ENCODE results near the gene CHSY1. TPM values are rescaled to one million over a fixed set of nuclear protein-coding genes. Genes with fewer than 3 reads are reported as not detected.

CHSY1 gene
- total RNA-seq, 1 donor from 2014 or later: 46.7 TPM

DNA sequence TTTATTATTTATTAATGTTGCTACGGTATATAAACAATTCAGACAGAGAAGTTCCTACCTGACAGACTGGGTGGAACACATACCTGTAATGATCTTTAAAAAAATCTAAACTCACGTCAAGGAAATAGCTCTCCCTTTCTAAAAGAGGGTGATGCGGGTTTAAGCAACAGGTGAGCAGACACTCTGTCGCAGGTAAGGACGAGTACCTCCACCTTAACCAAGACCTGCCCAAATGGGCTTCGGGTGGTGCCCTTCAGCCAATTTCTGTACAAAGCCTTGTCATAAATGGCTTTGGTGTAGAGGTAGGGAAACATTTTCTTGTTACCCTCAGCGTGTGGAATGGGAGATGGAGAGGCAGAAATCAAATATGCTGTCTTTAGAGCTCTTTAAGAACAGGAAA lies 67.0 kb downstream of the CHSY1 start:
- H3K4me1 Mint-ChIP-seq: peaks cover 19% of the 10 kb centered on the region

DNA sequence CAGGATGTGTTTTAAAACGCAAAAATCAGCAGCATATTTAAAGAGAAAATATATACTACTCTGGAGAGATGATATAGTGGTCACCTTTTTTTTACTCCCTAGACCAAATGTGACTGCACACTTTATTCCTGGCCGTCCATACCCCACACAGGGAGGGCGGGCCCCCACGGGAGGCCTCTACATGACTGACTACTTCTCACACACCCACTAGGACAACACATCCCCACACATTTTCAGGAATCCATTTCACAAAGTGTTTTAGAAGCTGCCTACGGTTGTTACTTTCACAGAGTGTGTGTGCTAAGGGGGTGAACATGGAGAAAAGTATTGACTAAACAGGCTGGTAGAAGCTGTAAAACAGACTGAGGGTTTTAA lies 67.9 kb downstream of the CHSY1 start:
- Mint-ChIP-seq H3K4me1 (peaks cover 11% of the 10 kb centered on the region), H3K27me3 (ENCODE audit: low read depth) (no peaks in the 10 kb centered on the region), H3K36me3 (ENCODE audit: low read depth) (peaks cover 7% of the 10 kb centered on the region), H3K4me3 (no peak overlapping the region), H3K9me3 (no peaks in the 10 kb centered on the region), H3K27ac (ENCODE audit: unreplicated experiment) (no peak overlapping the region)
- no peak for DNase-seq (ENCODE audit: low read depth, low spot score)
- TF ChIP-seq, protein P1, sequence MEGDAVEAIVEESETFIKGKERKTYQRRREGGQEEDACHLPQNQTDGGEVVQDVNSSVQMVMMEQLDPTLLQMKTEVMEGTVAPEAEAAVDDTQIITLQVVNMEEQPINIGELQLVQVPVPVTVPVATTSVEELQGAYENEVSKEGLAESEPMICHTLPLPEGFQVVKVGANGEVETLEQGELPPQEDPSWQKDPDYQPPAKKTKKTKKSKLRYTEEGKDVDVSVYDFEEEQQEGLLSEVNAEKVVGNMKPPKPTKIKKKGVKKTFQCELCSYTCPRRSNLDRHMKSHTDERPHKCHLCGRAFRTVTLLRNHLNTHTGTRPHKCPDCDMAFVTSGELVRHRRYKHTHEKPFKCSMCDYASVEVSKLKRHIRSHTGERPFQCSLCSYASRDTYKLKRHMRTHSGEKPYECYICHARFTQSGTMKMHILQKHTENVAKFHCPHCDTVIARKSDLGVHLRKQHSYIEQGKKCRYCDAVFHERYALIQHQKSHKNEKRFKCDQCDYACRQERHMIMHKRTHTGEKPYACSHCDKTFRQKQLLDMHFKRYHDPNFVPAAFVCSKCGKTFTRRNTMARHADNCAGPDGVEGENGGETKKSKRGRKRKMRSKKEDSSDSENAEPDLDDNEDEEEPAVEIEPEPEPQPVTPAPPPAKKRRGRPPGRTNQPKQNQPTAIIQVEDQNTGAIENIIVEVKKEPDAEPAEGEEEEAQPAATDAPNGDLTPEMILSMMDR (conservative IDR thresholded peaks at IDR 0.05): no peak

More for the DNA sequence above, 67.0 kb downstream of the CHSY1 start:
- Mint-ChIP-seq H3K27ac (ENCODE audit: unreplicated experiment) (no peak overlapping the region), H3K27me3 (ENCODE audit: low read depth) (no peaks in the 10 kb centered on the region), H3K36me3 (ENCODE audit: low read depth) (peaks cover 5% of the 10 kb centered on the region), H3K9me3 (no peaks in the 10 kb centered on the region), H3K4me3 (no peak overlapping the region)
- no peak for DNase-seq (ENCODE audit: low read depth, low spot score)
- TF ChIP-seq, protein P1 (conservative IDR thresholded peaks at IDR 0.05): no peak

DNA sequence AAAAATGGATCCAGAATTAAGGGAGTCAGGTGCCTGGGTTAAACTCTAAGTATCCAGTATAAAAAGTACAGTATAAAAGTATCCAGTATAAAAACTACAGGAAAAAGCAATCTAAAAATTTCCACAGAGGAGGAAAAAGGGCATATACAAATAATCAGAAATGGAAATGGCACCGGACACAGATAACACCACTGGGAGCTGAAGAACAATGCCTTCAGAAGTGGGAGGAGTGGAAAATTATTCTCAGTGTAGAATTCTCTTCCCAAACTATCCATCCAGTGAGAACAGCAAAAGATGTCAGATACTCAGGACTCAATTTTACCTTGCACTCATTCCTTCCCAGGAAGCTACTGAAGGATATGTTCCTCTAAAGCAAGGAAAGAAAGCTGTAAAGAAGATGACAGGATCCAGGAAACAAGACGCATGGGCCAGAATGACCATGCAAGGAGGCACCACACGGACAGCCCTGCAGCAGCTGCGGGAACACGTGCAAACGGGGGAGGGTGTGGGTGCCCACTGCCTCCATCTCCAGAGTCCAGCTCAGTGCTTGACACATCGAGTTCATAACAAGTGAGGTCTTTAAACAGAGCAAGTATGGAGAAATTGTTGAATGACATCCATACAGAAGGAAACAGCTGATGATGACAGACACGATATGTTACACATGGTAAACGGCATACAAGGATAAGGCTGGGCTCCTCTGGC lies 68.5 kb downstream of the CHSY1 start:
- TF ChIP-seq, protein P1 (conservative IDR thresholded peaks at IDR 0.05): no peak
- Mint-ChIP-seq H3K9me3 (no peaks in the 10 kb centered on the region), H3K27ac (ENCODE audit: unreplicated experiment) (no peak overlapping the region), H3K36me3 (ENCODE audit: low read depth) (peaks cover 13% of the 10 kb centered on the region), H3K4me3 (peak overlapping the region; percentile 2), H3K27me3 (ENCODE audit: low read depth) (no peaks in the 10 kb centered on the region), H3K4me1 (peaks cover 13% of the 10 kb centered on the region)
- no peak for DNase-seq (ENCODE audit: low read depth, low spot score)

DNA sequence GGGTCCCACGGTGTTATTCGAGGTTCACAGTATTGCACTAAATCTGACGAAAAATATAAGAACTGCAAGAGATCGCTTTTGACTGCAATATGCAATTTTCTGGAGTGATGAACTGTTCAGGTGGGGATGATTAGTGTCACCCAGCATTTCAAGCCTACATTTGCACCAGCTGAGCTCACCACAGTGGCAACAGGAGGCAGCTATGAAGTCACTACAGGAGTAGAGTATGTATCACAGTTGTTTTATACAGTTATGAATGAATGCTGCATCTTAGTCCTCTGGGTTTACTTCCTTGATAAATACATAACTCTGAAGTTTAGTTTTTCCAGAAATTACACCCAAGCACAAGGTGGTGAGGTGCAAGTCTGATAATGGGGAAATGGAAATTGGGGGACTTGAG lies 69.6 kb downstream of the CHSY1 start:
- Mint-ChIP-seq H3K9me3 (no peaks in the 10 kb centered on the region), H3K4me3 (no peak overlapping the region), H3K36me3 (ENCODE audit: low read depth) (peaks cover 24% of the 10 kb centered on the region), H3K27ac (ENCODE audit: unreplicated experiment) (no peak overlapping the region), H3K27me3 (ENCODE audit: low read depth) (no peaks in the 10 kb centered on the region), H3K4me1 (peaks cover 14% of the 10 kb centered on the region)
- TF ChIP-seq, protein P1 (conservative IDR thresholded peaks at IDR 0.05): no peak
- DNase-seq (ENCODE audit: low read depth, low spot score): no peak

DNA sequence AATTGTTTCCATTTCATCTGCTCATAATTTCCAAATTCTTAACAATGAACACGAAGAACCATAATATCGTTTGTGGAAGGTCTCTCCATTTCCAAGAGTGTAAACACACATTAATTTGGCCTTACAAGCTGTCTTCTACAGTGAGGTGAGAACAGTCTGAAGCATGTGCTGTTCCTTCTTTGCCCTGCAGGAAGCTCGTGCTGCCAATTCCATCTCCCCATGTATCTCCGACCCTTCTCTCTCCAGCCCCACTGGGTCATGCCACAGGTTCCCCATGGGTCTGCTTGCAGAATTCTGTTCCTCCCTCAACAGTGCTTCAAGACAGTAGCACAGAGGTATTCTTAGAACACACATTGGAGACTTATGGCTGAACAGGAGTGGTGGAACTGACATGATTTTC lies 70.5 kb downstream of the CHSY1 start:
- Mint-ChIP-seq H3K27me3 (ENCODE audit: low read depth) (no peaks in the 10 kb centered on the region), H3K27ac (ENCODE audit: unreplicated experiment) (no peak overlapping the region), H3K4me3 (no peak overlapping the region), H3K4me1 (peaks cover 14% of the 10 kb centered on the region), H3K9me3 (no peaks in the 10 kb centered on the region), H3K36me3 (ENCODE audit: low read depth) (peaks cover 24% of the 10 kb centered on the region)
- TF ChIP-seq, protein P1 (conservative IDR thresholded peaks at IDR 0.05): no peak
- no peak for DNase-seq (ENCODE audit: low read depth, low spot score)
